ENCODE data around the gene CAMK2D.

CAMK2D gene

DNA sequence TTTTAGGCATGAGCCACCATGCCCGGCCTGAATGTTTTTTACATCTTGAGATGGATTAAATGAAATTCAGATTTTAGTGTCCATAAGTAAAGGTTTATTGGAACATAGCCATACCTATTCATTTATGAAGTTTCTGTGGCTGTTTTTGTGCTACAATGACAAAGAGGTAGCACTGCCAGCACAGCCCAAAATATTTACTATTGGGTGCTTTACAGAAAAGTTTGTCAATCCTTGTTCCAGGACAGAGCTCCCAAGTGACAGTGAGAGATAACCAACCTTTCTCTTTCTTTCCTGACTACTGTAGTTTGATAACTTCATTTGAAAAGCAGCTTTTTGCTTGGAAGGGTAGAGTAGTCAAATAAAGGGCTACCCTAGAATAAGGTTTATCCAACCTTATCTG is 116.2 kb downstream of the CAMK2D start:
- TF ChIP-seq, protein P1, sequence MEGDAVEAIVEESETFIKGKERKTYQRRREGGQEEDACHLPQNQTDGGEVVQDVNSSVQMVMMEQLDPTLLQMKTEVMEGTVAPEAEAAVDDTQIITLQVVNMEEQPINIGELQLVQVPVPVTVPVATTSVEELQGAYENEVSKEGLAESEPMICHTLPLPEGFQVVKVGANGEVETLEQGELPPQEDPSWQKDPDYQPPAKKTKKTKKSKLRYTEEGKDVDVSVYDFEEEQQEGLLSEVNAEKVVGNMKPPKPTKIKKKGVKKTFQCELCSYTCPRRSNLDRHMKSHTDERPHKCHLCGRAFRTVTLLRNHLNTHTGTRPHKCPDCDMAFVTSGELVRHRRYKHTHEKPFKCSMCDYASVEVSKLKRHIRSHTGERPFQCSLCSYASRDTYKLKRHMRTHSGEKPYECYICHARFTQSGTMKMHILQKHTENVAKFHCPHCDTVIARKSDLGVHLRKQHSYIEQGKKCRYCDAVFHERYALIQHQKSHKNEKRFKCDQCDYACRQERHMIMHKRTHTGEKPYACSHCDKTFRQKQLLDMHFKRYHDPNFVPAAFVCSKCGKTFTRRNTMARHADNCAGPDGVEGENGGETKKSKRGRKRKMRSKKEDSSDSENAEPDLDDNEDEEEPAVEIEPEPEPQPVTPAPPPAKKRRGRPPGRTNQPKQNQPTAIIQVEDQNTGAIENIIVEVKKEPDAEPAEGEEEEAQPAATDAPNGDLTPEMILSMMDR (IDR thresholded peaks at IDR 0.05) = no peak
- Histone ChIP-seq H3K4me1 (peaks cover 0 to 58% (median 9%) of the 10 kb centered on the region in 4 donors), H3K36me3 (no peaks in the 10 kb centered on the region), H3K4me3 (no peak overlapping the region), H3K9me3 (no peaks in the 10 kb centered on the region), H3K27ac (no peak overlapping the region), H3K27me3 (no peaks in the 10 kb centered on the region)
- no peak for DNase-seq
- intact Hi-C loops (cut with DNase I; ENCODE audit: low total_unique reads) = no loop called here

DNA sequence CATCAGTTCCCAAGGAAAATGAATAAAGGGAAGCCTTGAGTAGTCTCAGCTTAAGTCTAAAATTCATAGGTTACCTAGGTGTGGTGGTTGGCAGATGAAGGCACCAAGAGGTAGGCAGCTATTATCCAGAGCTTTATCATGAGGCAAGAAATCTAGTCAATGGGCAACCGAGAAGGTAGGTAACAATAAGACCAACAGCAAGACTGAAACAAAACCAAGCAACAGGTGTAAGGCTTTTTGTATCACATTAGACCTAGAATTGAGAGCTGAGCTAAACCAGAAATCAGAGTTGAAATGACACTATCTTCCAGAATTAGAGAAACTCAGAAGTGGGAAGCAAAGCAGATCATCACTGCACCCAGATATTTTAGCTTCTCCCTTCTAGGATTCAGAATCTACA is 117.1 kb downstream of the CAMK2D start:
- Histone ChIP-seq H3K9me3 (no peaks in the 10 kb centered on the region), H3K4me3 (no peak overlapping the region), H3K36me3 (no peaks in the 10 kb centered on the region), H3K4me1 (peaks cover 0 to 67% (median 13%) of the 10 kb centered on the region in 4 donors), H3K27ac (no peak overlapping the region), H3K27me3 (no peaks in the 10 kb centered on the region)
- intact Hi-C loops (cut with DNase I; ENCODE audit: low total_unique reads) = no loop called here
- no peak for DNase-seq
- TF ChIP-seq, protein P1 (IDR thresholded peaks at IDR 0.05) = no peak

DNA sequence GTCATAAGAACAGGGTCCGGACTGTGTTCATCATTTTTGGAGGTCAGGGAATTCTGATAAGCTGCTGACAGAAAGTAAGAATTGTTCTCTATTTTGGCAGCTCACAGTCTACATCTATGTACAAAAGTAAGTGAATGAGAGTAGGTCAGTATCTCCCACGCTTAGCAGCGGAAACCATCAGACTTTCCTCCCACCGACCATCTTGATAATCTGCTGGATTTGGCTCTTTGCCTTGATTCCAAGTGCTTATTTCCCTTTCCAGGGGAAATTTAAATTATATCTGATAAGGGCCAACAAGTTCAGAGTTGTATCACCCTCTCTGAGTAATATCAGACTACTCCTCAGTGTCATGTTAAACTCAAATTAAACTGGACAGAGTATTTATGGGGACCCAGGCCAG is 118.0 kb downstream of the CAMK2D start:
- no peaks in the 10 kb centered on the region for H3K27me3 ChIP-seq
- no peak overlapping the region for H3K27ac ChIP-seq
- peaks cover 0 to 76% (median 13%) of the 10 kb centered on the region in 4 donors for H3K4me1 ChIP-seq
- H3K36me3 ChIP-seq = no peaks in the 10 kb centered on the region
- TF ChIP-seq, protein P1 (IDR thresholded peaks at IDR 0.05) = no peak
- intact Hi-C loops (cut with DNase I; ENCODE audit: low total_unique reads) = no loop called here
- H3K4me3 ChIP-seq = no peak overlapping the region
- no peak for DNase-seq
- no peaks in the 10 kb centered on the region for H3K9me3 ChIP-seq

DNA sequence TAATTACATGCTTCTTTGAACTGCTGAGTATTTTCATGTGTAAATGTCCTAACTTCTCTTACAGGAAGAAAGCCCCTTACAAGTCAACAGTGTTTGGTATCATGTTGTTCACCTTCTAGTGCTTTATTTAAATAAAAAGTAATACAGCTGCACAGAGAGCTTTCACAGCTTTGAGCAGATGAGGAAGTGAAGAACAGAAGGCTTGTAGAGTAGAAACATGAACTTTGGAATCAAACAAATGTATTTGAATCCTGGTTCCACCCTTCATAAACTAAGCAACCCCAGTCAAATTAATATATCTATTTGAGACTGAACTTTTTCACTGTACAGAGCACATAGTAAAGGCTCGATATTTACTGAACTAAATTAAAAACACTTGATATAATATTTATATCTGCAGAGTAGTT is 120.5 kb downstream of the CAMK2D start:
- Histone ChIP-seq H3K4me3 (no peak overlapping the region), H3K9me3 (no peaks in the 10 kb centered on the region), H3K36me3 (no peaks in the 10 kb centered on the region), H3K27ac (peak overlapping the region in 1 of 2 donors; percentile 4), H3K27me3 (no peaks in the 10 kb centered on the region), H3K4me1 (peaks cover 0 to 95% (median 28%) of the 10 kb centered on the region in 4 donors)
- DNase-seq = no peak
- TF ChIP-seq, protein P1 (IDR thresholded peaks at IDR 0.05) = no peak
- intact Hi-C loops (cut with DNase I; ENCODE audit: low total_unique reads) = no loop called here

DNA sequence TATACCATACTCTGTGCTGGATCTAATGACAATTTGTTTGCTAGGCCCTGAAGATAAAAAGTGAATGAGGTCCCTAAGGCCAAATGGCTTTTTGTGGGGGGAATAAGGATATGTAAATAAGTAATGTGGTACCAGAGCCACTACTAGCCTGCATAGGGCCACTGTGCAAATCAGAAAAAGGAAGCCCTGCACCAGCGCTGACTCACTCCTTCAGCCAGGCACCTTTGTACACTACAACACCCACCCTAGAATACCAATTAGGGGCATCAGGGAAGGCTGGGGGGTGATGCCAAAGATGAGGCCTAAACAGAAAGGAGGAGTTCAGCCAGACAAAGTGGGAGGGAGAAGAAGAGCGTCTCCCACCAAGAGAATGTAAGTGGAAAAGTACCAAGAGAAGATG is 122.2 kb downstream of the CAMK2D start:
- no peaks in the 10 kb centered on the region for H3K36me3 ChIP-seq
- H3K4me1 ChIP-seq = peaks cover 0 to 95% (median 26%) of the 10 kb centered on the region in 4 donors
- peak overlapping the region in 1 of 2 donors; percentile 41 for H3K27ac ChIP-seq
- no peaks in the 10 kb centered on the region for H3K9me3 ChIP-seq
- intact Hi-C loops (cut with DNase I; ENCODE audit: low total_unique reads) = no loop called here
- H3K4me3 ChIP-seq = no peak overlapping the region
- TF ChIP-seq, protein P1 (IDR thresholded peaks at IDR 0.05) = no peak
- no peak for DNase-seq
- no peaks in the 10 kb centered on the region for H3K27me3 ChIP-seq

DNA sequence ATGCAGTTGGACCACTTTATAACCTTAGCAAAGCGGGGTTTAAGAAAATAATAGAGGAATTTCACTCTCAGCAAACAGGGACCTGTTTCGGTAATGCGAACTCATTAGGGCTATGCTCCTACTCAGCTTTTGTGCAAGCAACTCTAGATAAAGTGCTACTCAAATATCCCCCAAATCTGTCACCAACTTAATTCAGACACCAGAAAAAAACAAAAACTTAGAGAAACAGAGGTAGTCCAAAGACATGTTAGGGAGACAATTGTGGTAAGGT is 123.0 kb downstream of the CAMK2D start:
- H3K36me3 ChIP-seq = no peaks in the 10 kb centered on the region
- no peak overlapping the region for H3K4me3 ChIP-seq
- H3K27ac ChIP-seq = peak overlapping the region in 1 of 2 donors; percentile 41
- no peaks in the 10 kb centered on the region for H3K9me3 ChIP-seq
- peaks cover 0 to 95% (median 25%) of the 10 kb centered on the region in 4 donors for H3K4me1 ChIP-seq
- H3K27me3 ChIP-seq = no peaks in the 10 kb centered on the region
- TF ChIP-seq, protein P1 (IDR thresholded peaks at IDR 0.05) = no peak
- intact Hi-C loops (cut with DNase I; ENCODE audit: low total_unique reads) = no loop called here
- no peak for DNase-seq
